GM18507 (cell line): ENCODE measurements around the gene RRP1B.
A peak's percentile ranks its signal among the peaks of the same experiment; 100 is the strongest.

Experiments used
- DNase-seq: peaks from one replicate; pipeline ENCODE4 v3.0.0; 2011; ENCODE audit warnings: low read depth; ENCODE audit not compliant: insufficient read length; ENCODE audit errors: extremely low spot score
- FAIRE-seq: peaks from 2 replicates; lab custom pipeline; 2011; peaks lifted over from hg19 to GRCh38; lab: Jason Lieb, UNC

RRP1B gene

DNA sequence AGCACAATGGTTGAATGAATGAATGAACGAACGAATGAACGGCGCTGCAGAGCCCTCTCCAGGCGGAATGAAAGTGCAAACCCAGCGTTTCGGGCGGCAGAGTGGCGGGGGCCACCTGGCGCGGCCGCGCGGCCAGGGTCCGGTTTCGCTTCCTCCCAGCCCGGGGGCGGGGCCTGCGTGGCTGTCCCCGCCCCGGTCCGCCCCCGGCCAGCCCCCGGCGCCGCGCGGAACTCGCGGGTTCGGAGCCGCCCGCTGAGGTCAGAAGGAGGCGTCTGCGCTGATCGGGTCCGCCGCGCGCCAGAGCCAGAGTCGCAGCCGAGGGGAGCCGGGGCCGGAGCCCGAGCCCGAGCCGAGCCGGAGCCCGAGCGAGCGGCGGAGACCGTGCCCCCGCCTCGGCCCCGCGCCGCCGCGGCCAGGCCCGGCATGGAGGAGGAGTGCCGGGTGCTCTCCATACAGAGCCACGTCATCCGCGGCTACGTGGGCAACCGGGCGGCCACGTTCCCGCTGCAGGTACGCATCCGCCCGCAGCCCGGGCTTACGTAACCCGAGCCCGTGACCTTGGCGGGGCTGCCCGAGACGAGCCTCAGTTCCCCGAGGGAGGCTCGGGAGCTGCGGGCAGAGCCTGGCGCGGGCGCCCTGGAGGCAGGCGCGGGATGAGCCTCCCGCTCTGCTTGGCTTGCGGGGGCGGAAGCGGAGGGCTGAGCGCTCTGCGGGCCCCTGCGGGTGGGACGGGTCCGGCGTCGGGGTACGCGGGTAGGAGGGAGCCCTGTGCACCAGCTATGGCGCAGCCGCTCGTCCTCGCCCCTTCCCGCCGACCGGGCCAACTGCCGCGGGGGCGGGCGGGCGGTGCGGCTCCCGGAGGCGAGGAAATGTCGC is 59.8 kb downstream of the RRP1B start, which contains the start of gene PDXK:
PDXK (plus strand) TSS at position 258 of the 876 bp plus-strand sequence; CDS start at position 424, 166 bp downstream.
- DNase-seq = peak; percentile 83
- peak; percentile 84 for FAIRE-seq

DNA sequence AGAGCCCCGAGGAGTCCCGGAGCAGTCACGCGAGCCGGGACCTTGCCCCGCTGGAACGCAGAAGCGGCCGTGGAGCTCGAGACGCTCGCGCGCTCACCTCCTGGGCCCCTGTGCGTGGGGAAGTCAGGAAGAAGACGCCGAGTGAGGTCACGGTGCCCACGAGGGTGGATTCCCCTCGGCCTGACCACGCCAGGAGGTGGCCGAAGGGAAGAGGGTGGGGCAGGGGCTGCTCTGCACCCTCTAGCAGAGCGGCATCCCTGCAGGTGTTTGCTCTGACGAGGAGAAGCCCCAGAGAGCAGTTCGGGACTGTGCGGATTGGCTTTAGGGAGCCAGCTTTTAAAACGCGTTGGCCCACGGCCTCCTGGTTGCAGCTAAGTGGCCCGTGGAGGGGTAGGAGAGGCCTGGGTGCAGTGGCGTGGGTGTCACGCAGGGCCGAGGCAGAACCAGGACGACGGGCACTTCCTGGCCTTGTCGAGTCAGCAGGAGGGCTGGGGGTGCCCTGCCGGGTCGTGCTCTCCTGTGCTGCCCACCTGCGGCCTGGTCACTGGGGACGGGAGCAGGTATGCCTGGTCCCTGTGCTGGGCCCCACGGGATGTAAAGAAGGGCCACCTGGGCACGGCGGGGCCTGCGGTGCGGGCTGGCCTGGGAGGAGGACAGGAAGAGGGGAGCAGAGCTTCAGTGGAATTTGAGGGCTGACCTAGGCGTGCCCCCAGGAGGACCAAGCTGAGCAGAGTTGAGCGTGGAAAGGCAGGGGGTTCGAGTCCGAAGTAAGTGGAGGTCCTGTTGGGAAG is 60.6 kb downstream of the RRP1B start:
- FAIRE-seq (no peak), DNase-seq (no peak)

GRCh38 chr21:43720539-43721166 is 61.3 kb downstream of the RRP1B start:
- FAIRE-seq = no peak
- no peak for DNase-seq

GRCh38 chr21:43721206-43721605 is 61.8 kb downstream of the RRP1B start:
- no peak for DNase-seq
- FAIRE-seq = no peak

DNA sequence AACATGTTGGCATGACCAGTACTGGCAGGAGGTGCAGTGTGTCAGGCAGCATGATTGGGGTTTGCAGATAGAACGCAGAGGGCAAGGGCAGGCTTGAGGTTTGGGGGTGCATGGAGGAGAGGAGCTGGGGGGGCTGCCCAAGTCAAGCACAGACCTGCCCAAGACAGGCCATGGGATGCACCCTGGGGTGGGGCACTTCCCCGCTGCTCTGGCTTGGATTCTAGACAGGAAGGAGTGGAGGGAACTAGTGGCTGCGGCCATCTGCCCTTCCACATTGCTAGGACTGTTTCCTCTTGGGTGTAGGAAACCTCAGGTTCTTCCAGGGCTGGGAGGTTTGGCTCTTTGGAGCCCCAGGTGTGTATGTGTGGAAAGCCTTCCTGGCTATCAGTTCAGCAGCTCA is 62.6 kb downstream of the RRP1B start:
- FAIRE-seq = no peak
- no peak for DNase-seq

GRCh38 chr21:43723648-43724047 is 64.3 kb downstream of the RRP1B start:
- FAIRE-seq (no peak), DNase-seq (no peak)

DNA sequence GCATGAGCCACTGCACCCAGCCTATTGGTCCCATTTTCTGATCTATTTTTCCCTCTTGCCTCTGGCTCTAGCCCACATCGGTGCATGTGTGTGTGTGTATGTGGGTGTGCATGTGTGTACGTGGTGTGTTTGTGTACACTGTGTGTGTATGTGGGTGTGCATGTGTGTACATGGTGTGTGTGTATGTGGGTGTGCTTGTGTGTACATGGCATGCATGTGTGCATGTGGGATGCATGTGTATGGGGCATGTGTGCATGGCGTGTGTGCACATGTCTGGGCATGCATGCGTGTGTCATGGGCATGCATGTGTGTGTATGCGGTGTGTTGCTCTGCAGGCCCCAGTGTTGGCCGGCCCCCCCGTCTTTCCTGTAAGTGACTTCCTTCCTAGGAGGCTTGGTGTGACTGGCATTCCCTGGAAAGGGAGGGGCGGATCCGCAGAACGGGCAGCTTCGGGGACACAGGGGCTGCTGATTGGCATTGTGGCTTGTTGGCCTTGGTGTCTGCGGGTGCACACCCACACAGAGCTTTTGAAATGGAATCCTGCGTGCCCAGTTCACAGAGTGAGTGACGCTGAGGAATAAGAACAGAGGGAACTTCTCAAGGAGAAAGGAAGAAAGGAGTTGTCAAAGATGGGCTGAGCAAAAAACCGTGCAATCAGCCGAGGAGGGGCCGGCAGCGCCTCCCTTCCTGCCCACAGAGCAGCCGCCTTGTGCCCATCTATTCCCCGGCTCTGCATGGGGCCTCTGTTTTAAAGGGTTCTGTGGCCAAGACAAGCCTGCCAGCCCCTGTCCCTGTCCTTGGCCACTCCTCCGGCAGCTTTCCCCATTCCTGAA is 67.5 kb downstream of the RRP1B start:
- no peak for DNase-seq

DNA sequence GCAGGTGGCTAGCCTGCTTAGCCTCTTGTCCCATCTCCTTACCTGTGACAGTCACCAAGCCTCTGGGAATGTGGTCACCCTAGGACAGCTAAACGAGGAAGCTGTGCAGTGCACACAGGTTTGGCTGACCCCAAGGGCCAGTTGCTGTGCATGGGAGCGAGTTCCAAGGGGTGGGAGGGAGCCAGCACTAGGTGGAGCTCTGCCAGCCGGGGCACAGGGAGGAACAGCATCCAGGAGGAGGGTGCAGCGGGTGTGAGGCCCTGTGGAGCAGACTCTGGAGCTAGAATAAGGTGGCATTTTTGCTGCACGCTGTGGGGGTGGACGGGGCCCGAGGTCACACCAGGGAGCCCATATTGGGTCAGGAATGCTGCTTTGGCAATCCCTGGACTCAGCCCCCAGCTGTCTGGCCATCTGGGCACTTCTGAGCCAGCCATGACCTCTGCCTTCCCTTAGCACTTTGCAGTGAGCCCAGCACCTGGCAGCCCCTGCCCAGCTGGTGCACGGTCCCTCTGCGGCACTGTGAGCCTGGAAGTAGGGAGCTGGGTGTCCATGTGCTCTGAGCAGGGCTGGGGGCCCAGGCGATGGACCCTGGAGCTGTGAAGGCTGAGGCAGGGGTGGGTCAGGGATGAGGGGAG is 68.3 kb downstream of the RRP1B start:
- DNase-seq (no peak), FAIRE-seq (no peak)

More for the DNA sequence above, 67.5 kb downstream of the RRP1B start:
- FAIRE-seq = no peak

DNA sequence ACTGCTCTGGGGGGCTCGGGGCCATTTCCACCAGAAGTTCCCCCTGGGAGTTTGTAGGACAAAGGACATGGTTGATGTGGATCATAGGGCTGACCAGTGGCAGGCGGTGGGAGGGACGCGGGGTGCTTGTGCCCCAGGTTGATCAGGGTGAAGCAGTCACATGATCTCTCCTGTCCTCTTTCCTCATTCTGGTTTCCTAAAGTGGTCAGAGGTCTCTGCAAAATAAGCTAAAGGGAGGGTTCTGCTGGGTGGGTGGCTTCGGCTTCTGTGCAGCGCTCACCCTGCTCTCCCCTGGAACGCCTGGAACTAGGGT is 68.8 kb downstream of the RRP1B start:
- FAIRE-seq (no peak), DNase-seq (no peak)

- FAIRE-seq = peak; percentile 89
- peak; percentile 78 for DNase-seq
Measured at GRCh38 chr21:43728467-43729390, 69.4 kb downstream of the RRP1B start.

DNA sequence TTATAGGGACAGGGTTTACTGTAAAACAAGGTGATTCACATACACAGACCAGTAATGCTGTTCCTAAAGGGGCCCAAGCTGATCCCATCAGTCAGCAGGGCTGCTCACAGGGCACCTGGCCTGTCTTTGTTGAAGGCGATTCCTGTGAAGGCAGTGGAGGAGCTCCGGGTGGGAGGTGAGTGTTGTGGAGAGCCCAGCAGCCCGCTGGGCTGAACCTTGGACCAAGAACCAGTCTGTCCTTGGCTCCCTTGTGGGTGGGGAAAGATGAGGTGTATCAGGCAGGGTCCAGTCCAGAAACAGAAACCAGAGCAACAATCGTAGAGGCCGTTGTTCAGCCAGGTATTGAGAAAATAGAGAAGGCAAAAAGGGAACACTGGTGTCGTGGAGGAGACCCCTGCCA is 72.1 kb downstream of the RRP1B start:
- FAIRE-seq = no peak
- DNase-seq = no peak

DNA sequence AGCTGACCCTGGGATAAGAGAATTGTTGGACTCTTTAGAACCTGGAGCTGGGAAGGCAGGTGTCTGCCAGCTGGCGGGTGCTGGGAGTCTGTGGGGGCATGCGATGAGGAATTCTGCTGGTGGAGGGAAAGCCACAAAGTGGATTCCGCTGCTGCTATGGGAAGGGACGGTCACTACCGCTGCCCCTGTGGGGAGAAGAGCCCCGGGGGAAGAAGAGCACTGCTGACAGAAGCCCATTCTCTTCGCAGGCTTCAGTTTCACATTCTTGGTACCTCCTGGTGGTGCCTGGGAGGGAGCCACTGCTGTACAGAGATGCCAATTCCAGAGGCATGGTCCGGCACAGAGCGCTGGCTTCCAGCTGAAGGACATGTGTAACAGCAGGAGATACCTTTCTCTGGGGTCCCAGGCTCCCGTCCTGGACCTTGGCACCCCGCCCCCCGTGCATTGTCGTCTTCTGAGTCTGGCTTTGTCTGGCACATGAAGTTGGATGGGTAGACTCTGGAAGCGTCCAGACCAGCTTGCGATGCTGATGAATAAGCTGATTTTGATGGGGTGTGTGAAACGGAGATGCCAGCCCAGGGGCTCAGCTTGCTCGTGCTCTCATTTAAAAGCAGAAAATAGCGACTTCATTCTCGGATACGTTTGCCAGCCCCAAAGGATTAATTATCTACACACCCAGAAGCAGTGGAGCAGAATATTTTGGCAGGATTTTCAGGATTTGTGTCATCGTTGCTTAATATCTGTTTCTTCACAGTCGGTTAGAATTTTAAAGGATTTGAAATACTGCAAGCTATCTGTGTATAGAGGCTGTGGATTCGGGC is 72.7 kb downstream of the RRP1B start:
- DNase-seq = no peak
- no peak for FAIRE-seq

- DNase-seq = no peak
- no peak for FAIRE-seq
Measured at GRCh38 chr21:43733060-43733459, 73.7 kb downstream of the RRP1B start.

DNA sequence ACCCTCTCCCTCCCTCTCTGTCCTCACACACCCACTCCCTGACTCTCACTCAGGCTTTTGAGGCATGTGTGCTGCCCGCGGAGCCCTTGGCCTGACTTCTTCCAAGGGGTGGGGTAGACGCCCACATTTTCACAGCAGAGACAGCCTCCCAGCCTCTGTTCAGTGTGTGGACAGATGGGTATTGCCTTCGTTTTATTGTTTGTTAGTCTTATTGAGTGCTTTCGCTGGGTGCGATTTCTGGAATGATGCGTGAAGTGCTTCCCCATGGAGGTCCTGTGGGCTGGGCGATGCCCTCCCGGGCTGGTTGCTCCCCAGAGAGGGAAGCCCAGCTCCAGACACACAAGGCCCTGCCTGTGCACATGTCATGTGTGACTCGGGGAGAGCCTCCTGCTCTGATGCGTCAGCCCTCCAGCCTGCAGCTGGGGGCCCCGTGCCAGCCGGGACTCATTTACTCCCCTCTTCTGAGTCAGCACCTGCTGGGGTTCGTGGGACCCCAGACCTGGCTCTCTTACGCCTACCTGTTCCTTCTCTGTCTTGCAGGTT is 74.2 kb downstream of the RRP1B start:
- DNase-seq (no peak), FAIRE-seq (no peak)

GRCh38 chr21:43734131-43734927 is 75.0 kb downstream of the RRP1B start:
- DNase-seq = no peak
- no peak for FAIRE-seq

DNA sequence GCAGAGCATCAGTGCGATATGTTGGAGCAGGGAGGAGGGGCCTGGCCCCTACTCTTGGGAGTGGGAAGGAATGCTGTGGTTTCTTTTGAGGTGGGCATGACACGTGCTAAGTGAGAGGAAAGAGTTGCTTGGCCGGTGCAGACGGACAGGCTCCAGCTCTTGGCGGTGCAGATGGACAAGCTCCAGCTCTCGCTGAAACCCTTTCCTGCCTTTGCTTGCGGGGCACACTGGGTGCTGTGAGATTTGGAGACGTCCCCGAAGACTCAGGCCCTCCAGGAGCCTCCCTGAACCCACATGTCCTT is 75.5 kb downstream of the RRP1B start:
- DNase-seq (no peak), FAIRE-seq (no peak)
